GM12892 (cell line): ENCODE data around the gene SLC29A1.

Experiments
- POLR2A ChIP-seq: IDR thresholded peaks from 2 replicates; pipeline ENCODE4 v1.6.1; 2011; ENCODE audit warnings: low read depth, low read length, control low read depth
- POLR2AphosphoS5 ChIP-seq: IDR thresholded peaks from 2 replicates; pipeline ENCODE4 v1.6.1; 2011; ENCODE audit warnings: low read depth, low read length, control low read depth
- TAF1 ChIP-seq: IDR thresholded peaks from 2 replicates; pipeline ENCODE4 v1.6.1; 2011; ENCODE audit warnings: low read depth, mild to moderate bottlenecking, control low read depth, low read length, borderline replicate concordance

DNA sequence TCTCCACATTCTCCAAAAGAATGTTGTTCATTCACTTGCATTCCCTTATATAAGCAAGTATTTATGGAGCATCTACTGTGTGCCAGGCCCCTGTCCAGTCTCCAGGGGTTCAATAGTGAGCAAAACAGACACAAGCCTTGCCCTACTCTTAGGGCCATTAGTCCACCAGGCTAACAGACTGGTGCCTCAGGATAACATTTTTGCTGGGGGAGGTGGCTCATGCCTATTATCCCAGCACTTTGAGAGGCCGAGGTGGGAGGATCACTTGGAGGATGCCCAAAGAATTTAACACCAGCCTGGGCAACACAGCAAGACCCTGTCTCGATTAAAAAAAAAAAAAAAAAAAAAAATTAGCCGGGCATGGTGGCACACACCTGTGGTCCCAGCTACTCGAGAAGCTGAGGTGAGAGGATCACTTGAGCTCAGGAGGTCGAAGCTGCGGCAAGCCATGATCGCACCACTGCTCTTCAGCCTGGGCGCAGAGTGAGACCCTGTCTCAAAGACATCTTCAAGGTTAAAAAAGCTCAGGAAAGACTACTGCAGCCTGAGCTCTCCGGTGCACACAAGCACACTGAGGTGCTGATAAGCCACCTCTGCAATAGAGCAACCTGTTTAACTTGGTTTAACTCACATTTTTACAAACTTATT is 44.8 kb upstream of the SLC29A1 start:
- TF ChIP-seq POLR2AphosphoS5 = no peak
- no peak for TF ChIP-seq POLR2A
- TF ChIP-seq TAF1 = no peak
